ENCODE measurements around the gene TMEM164. TPM values are rescaled to one million over a fixed set of nuclear protein-coding genes. Genes with fewer than 3 reads are reported as not detected.

TMEM164 gene
- total and polyA plus RNA-seq, 2 experiments from 2014 or later, result 3.4 to 17.2 TPM

GRCh38 chrX:109987884-109988283 lies 15.0 kb upstream of the TMEM164 start:
- no peak overlapping the region for H2AFZ ChIP-seq
- H3K27me3 ChIP-seq (ENCODE audit: insufficient read depth), result no peaks in the 10 kb centered on the region
- no peaks in the 10 kb centered on the region; the same call in 2 of the 3 replicates for H3K9me3 Mint-ChIP-seq
- H3F3A ChIP-seq (replicated peaks; ENCODE audit: low read depth), result no peaks in the 10 kb centered on the region
- no peaks in the 10 kb centered on the region for H3K36me3 ChIP-seq (ENCODE audit: insufficient read depth)
- H3K27me3 Mint-ChIP-seq (ENCODE audit: insufficient read depth, low read depth, poor library complexity), result peaks cover 2% of the 10 kb centered on the region
- no peaks in the 10 kb centered on the region for H3K4me1 ChIP-seq (ENCODE audit: insufficient read depth)
- no peak overlapping the region for H3K27ac ChIP-seq (ENCODE audit: low read depth)
- H3K36me3 Mint-ChIP-seq (ENCODE audit: low read depth), result no peaks in the 10 kb centered on the region
- ATAC-seq (no peak), DNase-seq (ENCODE audit: low spot score) (no peak)
- no peaks in the 10 kb centered on the region for H3K4me1 Mint-ChIP-seq
- H3K27ac Mint-ChIP-seq, result no peak overlapping the region
- TF ChIP-seq ZNF114 (CRISPR knock-in tag; IDR thresholded peaks at IDR 0.05), result no peak
- TF ChIP-seq STAT1 (IDR thresholded peaks at IDR 0.05; ENCODE audit: unreplicated experiment), result no peak
- TF ChIP-seq EZH2phosphoT487 (IDR thresholded peaks at IDR 0.05; ENCODE audit: unreplicated experiment), result no peak
- no peak for TF ChIP-seq NANOG (IDR thresholded peaks at IDR 0.05; ENCODE audit: borderline replicate concordance)
- no peak for TF ChIP-seq POLR2AphosphoS5 (IDR thresholded peaks at IDR 0.05; ENCODE audit: low read depth)
- TF ChIP-seq, protein P1, sequence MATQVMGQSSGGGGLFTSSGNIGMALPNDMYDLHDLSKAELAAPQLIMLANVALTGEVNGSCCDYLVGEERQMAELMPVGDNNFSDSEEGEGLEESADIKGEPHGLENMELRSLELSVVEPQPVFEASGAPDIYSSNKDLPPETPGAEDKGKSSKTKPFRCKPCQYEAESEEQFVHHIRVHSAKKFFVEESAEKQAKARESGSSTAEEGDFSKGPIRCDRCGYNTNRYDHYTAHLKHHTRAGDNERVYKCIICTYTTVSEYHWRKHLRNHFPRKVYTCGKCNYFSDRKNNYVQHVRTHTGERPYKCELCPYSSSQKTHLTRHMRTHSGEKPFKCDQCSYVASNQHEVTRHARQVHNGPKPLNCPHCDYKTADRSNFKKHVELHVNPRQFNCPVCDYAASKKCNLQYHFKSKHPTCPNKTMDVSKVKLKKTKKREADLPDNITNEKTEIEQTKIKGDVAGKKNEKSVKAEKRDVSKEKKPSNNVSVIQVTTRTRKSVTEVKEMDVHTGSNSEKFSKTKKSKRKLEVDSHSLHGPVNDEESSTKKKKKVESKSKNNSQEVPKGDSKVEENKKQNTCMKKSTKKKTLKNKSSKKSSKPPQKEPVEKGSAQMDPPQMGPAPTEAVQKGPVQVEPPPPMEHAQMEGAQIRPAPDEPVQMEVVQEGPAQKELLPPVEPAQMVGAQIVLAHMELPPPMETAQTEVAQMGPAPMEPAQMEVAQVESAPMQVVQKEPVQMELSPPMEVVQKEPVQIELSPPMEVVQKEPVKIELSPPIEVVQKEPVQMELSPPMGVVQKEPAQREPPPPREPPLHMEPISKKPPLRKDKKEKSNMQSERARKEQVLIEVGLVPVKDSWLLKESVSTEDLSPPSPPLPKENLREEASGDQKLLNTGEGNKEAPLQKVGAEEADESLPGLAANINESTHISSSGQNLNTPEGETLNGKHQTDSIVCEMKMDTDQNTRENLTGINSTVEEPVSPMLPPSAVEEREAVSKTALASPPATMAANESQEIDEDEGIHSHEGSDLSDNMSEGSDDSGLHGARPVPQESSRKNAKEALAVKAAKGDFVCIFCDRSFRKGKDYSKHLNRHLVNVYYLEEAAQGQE (IDR thresholded peaks at IDR 0.05; ENCODE audit: unreplicated experiment), result no peak
- no peak for TF ChIP-seq ZNF331 (CRISPR knock-in tag; IDR thresholded peaks at IDR 0.05; ENCODE audit: low read depth)
- TF ChIP-seq ETS1 (IDR thresholded peaks at IDR 0.05), result no peak
- H3K9me2 ChIP-seq (ENCODE audit: insufficient read depth), result no peaks in the 10 kb centered on the region
- H3K79me2 ChIP-seq (replicated peaks; ENCODE audit: insufficient read depth), result no peaks in the 10 kb centered on the region
- H3K4me3 ChIP-seq, result no peak overlapping the region
- no peak overlapping the region for H3K4me2 ChIP-seq
- H4K20me1 ChIP-seq (replicated peaks; ENCODE audit: insufficient read depth), result no peaks in the 10 kb centered on the region
- no peak overlapping the region for H3K4me3 Mint-ChIP-seq

GRCh38 chrX:109990582-109991276 lies 12.2 kb upstream of the TMEM164 start:
- H3K4me1 Mint-ChIP-seq, result no peaks in the 10 kb centered on the region
- Histone ChIP-seq H3K4me2 (no peak overlapping the region), H4K20me1 (replicated peaks; ENCODE audit: insufficient read depth) (no peaks in the 10 kb centered on the region), H2AFZ (no peak overlapping the region), H3F3A (replicated peaks; ENCODE audit: low read depth) (no peaks in the 10 kb centered on the region), H3K27me3 (ENCODE audit: insufficient read depth) (no peaks in the 10 kb centered on the region), H3K4me1 (ENCODE audit: insufficient read depth) (no peaks in the 10 kb centered on the region), H3K9me2 (ENCODE audit: insufficient read depth) (no peaks in the 10 kb centered on the region), H3K27ac (ENCODE audit: low read depth) (no peak overlapping the region), H3K4me3 (no peak overlapping the region), H3K79me2 (replicated peaks; ENCODE audit: insufficient read depth) (no peaks in the 10 kb centered on the region), H3K36me3 (ENCODE audit: insufficient read depth) (no peaks in the 10 kb centered on the region)
- peaks cover 2% of the 10 kb centered on the region for H3K27me3 Mint-ChIP-seq (ENCODE audit: insufficient read depth, low read depth, poor library complexity)
- DNase-seq (ENCODE audit: low spot score) (no peak), ATAC-seq (no peak)
- no peaks in the 10 kb centered on the region; the same call in 2 of the 3 replicates for H3K9me3 Mint-ChIP-seq
- H3K4me3 Mint-ChIP-seq, result no peak overlapping the region
- H3K27ac Mint-ChIP-seq, result no peak overlapping the region
- no peaks in the 10 kb centered on the region for H3K36me3 Mint-ChIP-seq (ENCODE audit: low read depth)
- no peak for TF ChIP-seq POLR2AphosphoS5 (IDR thresholded peaks at IDR 0.05; ENCODE audit: low read depth)
- no peak for TF ChIP-seq STAT1 (IDR thresholded peaks at IDR 0.05; ENCODE audit: unreplicated experiment)
- TF ChIP-seq, protein P1 (IDR thresholded peaks at IDR 0.05; ENCODE audit: unreplicated experiment), result no peak
- no peak for TF ChIP-seq CREB1 (CRISPR knock-in tag; IDR thresholded peaks at IDR 0.05; ENCODE audit: low read depth)
- no peak for TF ChIP-seq EZH2phosphoT487 (IDR thresholded peaks at IDR 0.05; ENCODE audit: unreplicated experiment)
- no peak for TF ChIP-seq ZNF114 (CRISPR knock-in tag; IDR thresholded peaks at IDR 0.05)
- TF ChIP-seq, protein P2, sequence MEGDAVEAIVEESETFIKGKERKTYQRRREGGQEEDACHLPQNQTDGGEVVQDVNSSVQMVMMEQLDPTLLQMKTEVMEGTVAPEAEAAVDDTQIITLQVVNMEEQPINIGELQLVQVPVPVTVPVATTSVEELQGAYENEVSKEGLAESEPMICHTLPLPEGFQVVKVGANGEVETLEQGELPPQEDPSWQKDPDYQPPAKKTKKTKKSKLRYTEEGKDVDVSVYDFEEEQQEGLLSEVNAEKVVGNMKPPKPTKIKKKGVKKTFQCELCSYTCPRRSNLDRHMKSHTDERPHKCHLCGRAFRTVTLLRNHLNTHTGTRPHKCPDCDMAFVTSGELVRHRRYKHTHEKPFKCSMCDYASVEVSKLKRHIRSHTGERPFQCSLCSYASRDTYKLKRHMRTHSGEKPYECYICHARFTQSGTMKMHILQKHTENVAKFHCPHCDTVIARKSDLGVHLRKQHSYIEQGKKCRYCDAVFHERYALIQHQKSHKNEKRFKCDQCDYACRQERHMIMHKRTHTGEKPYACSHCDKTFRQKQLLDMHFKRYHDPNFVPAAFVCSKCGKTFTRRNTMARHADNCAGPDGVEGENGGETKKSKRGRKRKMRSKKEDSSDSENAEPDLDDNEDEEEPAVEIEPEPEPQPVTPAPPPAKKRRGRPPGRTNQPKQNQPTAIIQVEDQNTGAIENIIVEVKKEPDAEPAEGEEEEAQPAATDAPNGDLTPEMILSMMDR (conservative IDR thresholded peaks at IDR 0.05; ENCODE audit: low read depth in 2 of 2), result no peak
- no peak for TF ChIP-seq EZH2 (IDR thresholded peaks at IDR 0.05; ENCODE audit: low read depth, unreplicated experiment)
- no peak for TF ChIP-seq ZNF331 (CRISPR knock-in tag; IDR thresholded peaks at IDR 0.05; ENCODE audit: low read depth)
- TF ChIP-seq ETS1 (IDR thresholded peaks at IDR 0.05), result no peak
- TF ChIP-seq JUNB (IDR thresholded peaks at IDR 0.05; ENCODE audit: unreplicated experiment), result no peak
